Retina (tissue), 1 donor: ENCODE data around the gene AHNAK2.
"Not testable (repeated sequence)": the region's sequence is repeated elsewhere in the genome, so short reads cannot be mapped to it uniquely, and the experiment has no call there.

Source experiments
- DNase-seq: peaks from one replicate; pipeline ENCODE4 v3.0.0-alpha.2; 2016

The AHNAK2 gene

GRCh38 chr14:104895207-104895785 lies 82.9 kb downstream of the AHNAK2 start:
- DNase-seq: peak; percentile 1

GRCh38 chr14:104894331-104895206 lies 83.6 kb downstream of the AHNAK2 start:
- peak; percentile 1 for DNase-seq

GRCh38 chr14:104893435-104894207 lies 84.6 kb downstream of the AHNAK2 start:
- peak; percentile 1 for DNase-seq

GRCh38 chr14:104892531-104893434 lies 85.4 kb downstream of the AHNAK2 start:
- DNase-seq: no peak

GRCh38 chr14:104891664-104892530 lies 86.3 kb downstream of the AHNAK2 start:
- DNase-seq: no peak

DNA sequence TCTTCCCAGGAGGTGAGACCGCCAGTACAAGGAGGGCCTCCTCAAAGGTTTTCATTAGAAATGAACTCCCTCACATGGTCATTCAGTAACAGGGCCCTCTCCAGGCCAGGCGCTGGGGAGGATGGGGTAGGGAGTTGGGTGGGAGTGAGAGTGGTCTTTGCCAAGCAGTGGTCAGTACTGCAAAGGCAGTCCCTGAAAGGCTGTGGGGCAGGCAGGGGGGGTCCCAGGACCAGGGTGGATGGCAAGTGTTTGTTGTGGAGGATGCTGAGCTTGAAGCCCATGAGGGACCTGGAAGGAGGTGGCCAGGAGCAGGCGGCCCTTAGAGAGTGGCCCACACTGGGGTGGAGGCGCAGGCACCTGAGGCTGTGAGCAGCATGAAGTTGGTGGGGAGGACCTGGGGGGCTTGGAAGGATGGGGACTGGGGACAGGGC lies 87.0 kb downstream of the AHNAK2 start:
- no peak for DNase-seq

DNA sequence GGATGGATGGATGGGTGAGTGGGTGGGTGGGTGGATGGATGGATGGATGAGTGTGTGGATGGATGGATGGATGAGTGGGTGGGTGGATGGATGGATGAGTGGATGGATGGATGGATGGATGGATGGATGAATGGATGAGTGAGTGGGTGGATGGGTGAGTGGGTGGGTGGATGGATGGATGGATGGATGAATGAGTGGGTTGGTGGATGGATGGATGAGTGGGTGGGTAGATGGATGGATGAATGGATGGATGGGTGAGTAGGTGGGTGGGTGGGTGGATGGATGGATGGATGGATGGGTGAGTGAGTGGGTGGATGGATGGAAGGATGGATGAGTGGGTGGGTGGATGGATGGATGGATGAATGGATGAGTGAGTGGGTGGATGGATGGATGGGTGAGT lies 87.9 kb downstream of the AHNAK2 start:
- DNase-seq: not testable (repeated sequence)

DNA sequence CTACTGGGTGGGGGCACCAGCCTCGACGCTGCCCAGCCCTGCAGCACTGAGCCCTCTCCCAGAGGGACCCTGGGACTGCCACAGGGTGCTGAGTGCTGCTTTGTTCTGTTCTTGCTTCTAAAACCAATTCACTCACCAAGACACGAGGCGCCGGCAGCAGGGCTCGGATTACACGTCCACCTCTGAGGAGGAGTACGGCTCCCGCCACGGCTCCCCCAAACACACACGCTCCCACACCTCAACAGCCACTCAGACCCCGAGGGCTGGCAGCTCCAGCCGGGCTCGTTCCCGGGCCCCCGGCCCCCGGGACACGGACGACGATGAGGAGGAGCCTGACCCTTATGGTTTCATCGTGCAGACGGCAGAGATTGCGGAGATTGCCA lies 88.8 kb downstream of the AHNAK2 start:
- no peak for DNase-seq

DNA sequence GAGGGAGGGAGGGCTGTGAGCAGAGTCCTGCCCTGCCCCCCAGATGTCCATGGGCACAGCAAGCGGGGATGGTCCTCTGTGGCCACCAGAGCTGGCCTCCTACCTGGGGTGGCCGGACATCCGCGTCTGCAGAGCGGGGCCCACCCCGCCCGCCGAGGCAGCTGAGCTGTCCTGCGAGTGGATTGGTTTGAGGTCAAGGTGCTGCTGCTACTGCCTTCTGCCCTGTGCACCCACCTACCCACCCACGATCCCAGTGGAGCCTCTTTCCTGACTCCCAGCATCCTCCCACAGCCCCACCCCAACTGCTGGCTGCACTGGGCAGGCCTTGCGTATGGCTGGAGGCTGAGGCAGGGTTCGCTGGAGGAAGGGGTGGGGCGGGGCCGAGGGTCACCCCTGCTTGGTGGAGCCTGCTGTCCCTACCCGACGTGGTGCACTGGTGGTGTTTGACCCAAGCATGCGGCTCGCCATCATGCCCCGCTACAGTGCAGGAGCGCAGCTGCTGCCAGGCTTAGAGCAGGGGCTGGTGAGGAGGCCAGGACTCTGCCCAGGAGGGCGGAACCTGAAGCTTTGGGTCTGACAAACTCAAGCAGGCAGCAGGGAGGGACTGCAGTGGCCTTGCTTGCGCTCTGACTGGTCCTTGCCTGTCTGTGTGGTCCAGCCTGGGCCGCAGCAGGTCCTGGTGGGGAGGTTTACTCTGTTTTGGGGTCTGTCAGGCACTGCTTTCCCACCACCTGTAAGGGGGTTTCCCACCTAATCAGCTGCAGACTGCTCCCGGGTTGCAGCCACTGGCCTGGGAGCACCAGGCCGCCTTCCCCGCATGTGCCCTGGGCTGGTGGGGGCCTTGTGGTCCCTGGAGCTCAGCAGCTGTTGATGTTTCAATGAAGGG lies 89.4 kb downstream of the AHNAK2 start:
- DNase-seq: no peak

DNA sequence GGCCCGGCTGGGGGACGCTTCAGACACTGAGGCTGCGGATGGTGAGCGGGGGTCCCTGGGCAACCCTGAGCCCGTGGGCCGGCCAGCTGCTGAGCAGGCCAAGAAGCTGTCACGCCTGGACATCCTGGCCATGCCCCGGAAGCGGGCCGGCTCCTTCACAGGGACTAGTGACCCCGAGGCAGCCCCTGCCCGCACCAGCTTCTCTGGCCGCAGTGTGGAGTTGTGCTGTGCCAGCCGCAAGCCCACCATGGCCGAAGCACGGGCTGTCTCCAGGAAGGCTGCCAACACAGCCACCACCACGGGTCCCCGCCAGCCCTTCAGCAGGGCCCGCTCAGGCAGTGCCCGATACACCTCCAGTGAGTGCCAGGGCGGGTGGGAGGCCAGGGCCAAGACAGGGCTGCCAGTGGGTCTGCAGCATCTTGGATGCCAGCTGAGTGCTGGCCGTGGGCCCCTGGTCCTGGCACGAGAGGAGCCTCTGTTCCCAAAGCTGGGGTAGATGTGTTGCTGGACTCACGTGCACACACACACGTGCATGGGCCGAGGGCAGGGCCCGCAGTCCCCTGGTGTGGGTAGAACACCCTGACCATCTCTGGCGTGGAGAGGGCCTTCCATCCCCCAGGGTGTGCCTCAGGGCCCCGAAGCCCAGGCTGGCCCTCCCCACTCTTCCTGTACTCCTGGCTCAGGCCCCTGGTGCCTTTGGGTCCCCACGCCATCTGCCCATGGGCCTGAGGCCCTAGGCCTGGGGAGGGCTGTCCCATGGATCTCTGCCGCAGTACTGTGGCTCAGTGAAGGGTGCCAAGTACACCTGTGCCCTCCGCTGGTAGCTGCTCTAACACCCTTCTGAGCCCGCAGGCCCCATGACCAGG lies 90.3 kb downstream of the AHNAK2 start:
- DNase-seq: no peak
